CD4-positive, alpha-beta T cell treated with Interferon gamma for 1 hour (primary cell): ENCODE results near the gene PNMA6E.
"Not testable (repeated sequence)": the region's sequence is repeated elsewhere in the genome, so short reads cannot be mapped to it uniquely, and the experiment has no call there.

Experiments used
- DNase-seq: peaks from one replicate; pipeline ENCODE4 v3.0.0-alpha.2; 2020

PNMA6E gene

GRCh38 chrX:153407736-153408135 lies 6.6 kb upstream of the PNMA6E start:
- no peak for DNase-seq

GRCh38 chrX:153406903-153407302 lies 5.8 kb upstream of the PNMA6E start:
- no peak for DNase-seq

GRCh38 chrX:153406011-153406410 lies 4.9 kb upstream of the PNMA6E start:
- DNase-seq = no peak

DNA sequence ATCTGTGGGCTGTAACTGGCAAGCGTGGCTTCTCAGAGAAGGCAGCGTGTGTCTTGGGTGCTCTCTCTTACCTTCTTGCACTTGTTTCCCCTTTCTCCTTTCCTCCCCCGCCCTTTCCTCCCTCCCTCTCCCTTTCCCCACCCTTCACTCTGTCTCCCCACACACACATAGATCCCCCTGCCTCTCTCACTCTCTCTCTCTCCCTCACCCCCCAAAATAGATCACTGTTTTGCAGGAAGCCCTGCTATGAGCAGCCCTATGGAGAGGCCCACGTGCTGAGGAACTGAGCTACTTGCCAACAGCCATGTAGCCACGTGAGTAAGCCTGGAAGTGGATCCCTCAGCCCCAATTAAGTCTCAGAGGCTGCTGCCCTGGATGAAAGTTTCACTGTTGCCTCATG lies 4.3 kb upstream of the PNMA6E start:
- no peak for DNase-seq

DNA sequence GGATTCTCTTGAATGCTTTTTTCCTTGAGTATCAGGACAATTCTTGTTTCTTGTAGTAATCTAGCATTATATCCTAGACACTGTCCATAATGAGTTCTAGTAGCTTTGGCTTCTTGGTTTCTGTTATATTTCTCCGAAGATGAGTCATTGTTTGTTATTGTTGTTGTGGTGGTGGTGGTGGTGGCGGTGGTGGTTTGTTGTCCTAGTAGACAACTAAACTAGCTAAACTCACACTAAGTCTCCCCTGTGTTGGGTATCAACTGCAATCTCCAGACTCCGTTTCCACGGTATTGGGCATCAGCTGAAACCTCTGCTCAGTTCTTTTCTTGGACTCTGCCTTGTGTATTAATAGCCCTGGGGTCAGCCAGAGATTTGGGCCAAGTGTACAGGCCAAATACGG lies 3.2 kb upstream of the PNMA6E start:
- DNase-seq = not testable (repeated sequence)

DNA sequence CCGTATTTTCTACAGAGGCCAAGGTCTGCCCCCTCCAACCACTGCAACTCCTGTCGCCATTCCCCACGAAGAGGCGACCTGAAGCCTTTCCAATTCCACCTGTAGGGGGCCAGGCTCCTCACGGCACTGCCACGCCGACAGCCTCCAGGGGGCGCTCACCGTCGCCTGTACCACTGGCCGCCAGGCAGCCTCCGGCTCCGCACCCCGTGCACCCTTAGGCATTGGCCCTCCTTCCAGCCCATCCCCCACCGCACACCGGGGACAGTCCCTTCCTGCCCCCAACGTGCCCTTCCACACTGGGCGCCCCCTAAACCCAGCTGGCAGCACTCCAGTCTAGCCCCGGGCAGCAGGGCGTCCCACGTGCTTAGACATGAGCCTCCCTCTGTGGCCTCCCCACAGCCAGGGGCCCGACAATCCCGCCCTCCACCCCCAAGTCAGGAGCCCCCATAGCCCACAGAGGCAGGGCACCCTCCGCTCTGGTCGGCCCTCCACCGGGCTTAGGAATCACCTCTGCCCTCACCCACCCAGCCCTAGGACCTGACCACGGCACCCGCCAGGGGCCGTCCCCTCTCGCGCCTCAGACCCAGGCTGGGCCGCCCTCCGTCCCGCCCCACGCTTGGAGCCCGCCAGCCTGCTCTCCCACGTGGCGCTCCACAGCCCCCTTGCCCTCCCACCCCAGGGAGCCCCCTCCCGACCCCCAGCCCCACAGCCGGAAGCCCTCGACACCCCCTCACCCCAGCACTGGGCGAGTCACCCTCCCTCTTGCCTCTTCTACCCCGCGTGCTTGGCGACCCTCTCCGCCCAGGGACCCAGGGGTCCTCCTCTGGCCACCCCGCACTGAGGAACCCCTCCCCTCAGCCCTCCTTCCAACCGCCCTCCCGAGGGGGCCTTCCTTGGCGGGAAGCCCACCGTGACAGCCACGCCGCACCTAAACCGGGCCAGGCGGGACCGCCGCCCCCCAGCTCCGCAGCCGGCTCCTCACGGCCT lies 711 bp downstream of the PNMA6E start:
- DNase-seq = peak; percentile 39

GRCh38 chrX:153398275-153398960 lies 2.7 kb downstream of the PNMA6E start:
- DNase-seq = no peak

- no peak for DNase-seq
Measured at GRCh38 chrX:153397256-153397960, 3.7 kb downstream of the PNMA6E start.

- DNase-seq = no peak
Measured at GRCh38 chrX:153396320-153397195, 4.6 kb downstream of the PNMA6E start.

DNA sequence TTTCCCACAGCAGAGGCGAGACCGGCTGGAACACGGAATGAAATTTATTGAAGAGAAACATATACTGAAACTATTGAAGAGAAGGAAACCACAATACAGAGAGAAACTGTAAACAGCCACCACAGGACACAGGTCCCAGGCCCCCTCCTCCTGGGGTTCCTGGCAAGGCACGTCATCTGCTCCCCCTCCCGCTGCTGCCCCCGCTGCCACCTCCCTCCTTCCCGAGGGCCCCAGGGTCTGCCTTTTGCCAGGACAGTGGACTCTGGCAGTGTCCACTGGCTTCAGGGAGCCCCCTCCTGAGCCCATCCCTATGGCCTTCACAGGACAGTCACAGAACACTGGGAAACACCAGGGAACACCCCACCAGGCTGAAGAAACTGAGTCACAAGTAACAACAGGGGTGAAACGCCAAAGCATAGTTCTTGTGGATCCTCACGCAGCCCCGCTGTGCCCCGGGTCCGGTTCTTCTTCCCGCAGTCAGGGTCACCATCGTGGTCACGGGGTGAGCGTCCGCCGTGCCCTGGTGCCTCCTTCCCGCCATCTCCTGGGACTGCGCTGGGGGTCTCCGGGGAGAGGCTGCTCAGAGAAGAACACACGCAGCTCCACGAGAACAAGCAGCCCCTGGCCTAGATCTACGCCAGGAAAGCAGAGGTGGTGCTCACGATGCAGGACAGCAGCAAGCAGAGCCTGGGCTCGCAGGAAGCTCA lies 5.4 kb downstream of the PNMA6E start:
- no peak for DNase-seq

DNA sequence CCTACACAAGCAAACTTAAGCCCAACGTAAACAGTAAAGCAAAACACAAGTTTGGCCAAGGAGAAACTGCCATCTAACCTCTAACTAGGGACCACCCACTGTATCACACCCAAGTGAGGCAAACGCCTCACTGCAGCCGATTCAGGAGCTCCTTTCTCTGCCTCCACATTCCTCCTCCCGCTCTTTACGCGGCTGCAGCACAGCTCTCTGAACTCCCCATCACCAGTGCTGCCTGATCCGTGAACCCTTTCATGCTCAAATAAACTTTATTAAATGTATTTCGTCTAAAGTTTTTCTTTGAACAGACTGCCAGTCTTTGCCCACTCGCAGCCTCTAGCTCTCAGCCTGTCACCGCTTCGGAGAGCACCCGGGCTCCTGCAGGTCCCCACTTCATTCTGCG lies 6.5 kb downstream of the PNMA6E start:
- no peak for DNase-seq

GRCh38 chrX:153392642-153393321 lies 8.4 kb downstream of the PNMA6E start:
- DNase-seq = no peak

- not testable (repeated sequence) for DNase-seq
Measured at GRCh38 chrX:153389460-153389768, 11.7 kb downstream of the PNMA6E start.

- no peak for DNase-seq
Measured at GRCh38 chrX:153388722-153389459, 12.3 kb downstream of the PNMA6E start.

GRCh38 chrX:153387987-153388721 lies 13.0 kb downstream of the PNMA6E start:
- DNase-seq = no peak

DNA sequence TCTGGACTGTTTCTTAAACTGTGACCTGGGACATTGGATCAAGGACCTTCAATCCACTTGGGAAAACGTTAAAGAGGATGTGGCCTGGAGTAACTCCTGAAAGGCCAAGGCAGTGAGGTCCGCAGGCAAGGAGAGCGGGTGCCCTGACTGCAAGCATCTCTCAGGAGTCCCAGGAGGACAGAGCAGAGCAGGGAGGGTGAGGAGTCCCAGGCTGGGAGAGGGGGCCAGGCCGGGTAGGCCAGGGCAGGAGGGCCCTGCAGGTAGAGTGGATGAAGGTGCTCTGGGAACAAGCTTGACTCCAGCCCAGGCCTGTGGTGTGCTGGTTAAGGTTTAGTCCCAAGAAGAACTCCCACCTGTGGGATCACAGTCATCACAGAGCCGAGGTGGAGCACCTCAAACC lies 13.8 kb downstream of the PNMA6E start:
- DNase-seq = no peak

- no peak for DNase-seq
Measured at GRCh38 chrX:153386097-153386496, 15.1 kb downstream of the PNMA6E start.

- not testable (repeated sequence) for DNase-seq
Measured at GRCh38 chrX:153384973-153385372, 16.2 kb downstream of the PNMA6E start.

DNA sequence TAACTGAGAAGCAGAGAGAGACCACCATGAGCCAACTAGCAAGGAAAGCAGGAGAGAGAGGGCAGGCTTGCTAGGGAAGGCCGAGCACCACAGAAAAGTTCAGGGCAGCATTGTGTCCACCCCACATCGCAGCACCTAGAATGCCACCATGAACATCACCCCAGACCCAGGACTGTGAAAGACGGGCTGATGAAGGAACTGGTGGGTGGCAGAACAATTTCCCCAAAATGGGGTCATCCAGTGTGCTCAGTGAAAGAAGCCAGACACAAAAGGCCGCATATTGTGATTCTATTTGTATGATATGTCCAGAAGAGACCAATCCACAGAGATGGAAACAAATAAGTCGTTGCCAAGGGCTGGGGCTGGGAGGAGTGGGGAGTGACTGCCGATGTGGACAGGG lies 16.8 kb downstream of the PNMA6E start:
- DNase-seq = no peak
